Panc1 (cell line): ENCODE measurements around the gene PTPRO. TPM values are rescaled to one million over a fixed set of nuclear protein-coding genes. Genes with fewer than 3 reads are reported as not detected.
"Not testable (repeated sequence)": the region's sequence is repeated elsewhere in the genome, so short reads cannot be mapped to it uniquely, and the experiment has no call there.

ENCODE experiments used
- ATAC-seq: fragments of 200-7000 bp; cut with Tn5 transposase; 2 replicates; pipeline ENCODE4 v1.9.1; 2020; ENCODE audit warnings: mild to moderate bottlenecking, moderate library complexity
- BruUV-seq: library from RNA; stranded (reverse); fragments of 400-500 nt; replicated peaks from 2 replicates; lab custom pipeline; 2021; lab: Mats Ljungman, UMichigan
- CTCF ChIA-PET: fragments of 300-600 bp; sonication (Branson Sonifier 250); formaldehyde crosslinking; loops from one replicate; lab custom pipeline; 2022; ENCODE audit warnings: antibody characterized with exemption; lab: Charles Lee
- POLR2A ChIA-PET: fragments of 300-600 bp; sonication (Branson Sonifier 250); formaldehyde crosslinking; loops from one replicate; lab custom pipeline; 2022; ENCODE audit warnings: antibody characterized with exemption; lab: Charles Lee
- DNase-seq: peaks from one replicate; pipeline ENCODE4 v3.0.0-alpha.2; 2010; ENCODE audit warnings: low read depth, low spot score
- H3K27ac ChIP-seq: 2 replicates; pipeline ENCODE4 v1.5.1; 2011; ENCODE audit warnings: mild to moderate bottlenecking, low read length, inconsistent platforms
- H3K27me3 ChIP-seq: fragments of 200-500 bp; sonication (Bioruptor generic); 2 replicates; pipeline ENCODE4 v1.6.0; 2014; ENCODE audit warnings: low read length, inconsistent platforms; ENCODE audit not compliant: control insufficient read depth, insufficient read depth
- H3K36me3 ChIP-seq: fragments of 200-500 bp; sonication (Bioruptor generic); 2 replicates; pipeline ENCODE4 v1.5.1; 2014; ENCODE audit warnings: inconsistent platforms, mild to moderate bottlenecking, low read length, moderate library complexity; ENCODE audit not compliant: control insufficient read depth, insufficient read depth
- H3K4me1 ChIP-seq: 2 replicates; pipeline ENCODE4 v1.5.1; 2011; ENCODE audit warnings: inconsistent platforms, mild to moderate bottlenecking, low read length, moderate library complexity; ENCODE audit not compliant: control insufficient read depth, insufficient read depth
- H3K4me3 ChIP-seq, 2 experiments: 2 replicates each; pipeline ENCODE4 v1.5.1; 2011 to 2012; ENCODE audit warnings: low read depth in 2 of 2, low read length in 2 of 2, mild to moderate bottlenecking in 2 of 2, inconsistent platforms in 1 of 2, moderate library complexity in 1 of 2
- H3K9me3 ChIP-seq: fragments of 200-500 bp; sonication (Bioruptor generic); 2 replicates; pipeline ENCODE4 v1.5.1; 2014; ENCODE audit warnings: low read depth, mild to moderate bottlenecking, inconsistent platforms, low read length, moderate library complexity; ENCODE audit not compliant: control insufficient read depth, insufficient read depth
- POLR2AphosphoS5 ChIP-seq: IDR thresholded peaks from 2 replicates; pipeline ENCODE4 v1.6.1; 2012; ENCODE audit warnings: mild to moderate bottlenecking, low read depth, low read length, moderate library complexity
- REST ChIP-seq, 2 experiments: IDR thresholded peaks; 2 replicates each; pipeline ENCODE4 v1.6.1; 2011 to 2012; ENCODE audit warnings: low read depth in 2 of 2, control low read depth in 1 of 2, low read length in 1 of 2, mild to moderate bottlenecking in 1 of 2, moderate library complexity in 1 of 2; ENCODE audit not compliant: insufficient read depth in 1 of 2
- SIN3A ChIP-seq: IDR thresholded peaks from 2 replicates; pipeline ENCODE4 v1.6.1; 2012; ENCODE audit warnings: low read depth, mild to moderate bottlenecking, low read length, moderate library complexity, borderline replicate concordance; ENCODE audit not compliant: insufficient read depth
- TCF7L2 ChIP-seq: IDR thresholded peaks from 2 replicates; pipeline ENCODE4 v1.6.1; 2011; ENCODE audit warnings: mild to moderate bottlenecking, low read depth, low read length, inconsistent platforms
- in situ Hi-C: cut with HindIII; loops from 2 replicates; pipeline ENCODE4 v1.10.0; 2016; ENCODE audit warnings: low sequenced_read_pairs, low pct_unique_long_range_greater_than_20kb
- intact Hi-C: fragments of 100-400 bp; cut with micrococcal nuclease; formaldehyde crosslinking; loops from one replicate; pipeline ENCODE4 v1.10.0; 2022; ENCODE audit not compliant: unreplicated experiment
- total RNA-seq: library from RNA; stranded (reverse); gene quantifications from one replicate; pipeline ENCODE4 v1.2.1, GENCODE V29; 2021; ENCODE audit not compliant: unreplicated experiment
- TF ChIP-seq, protein P1 (sequence below): fragments of 450-650 bp; IDR thresholded peaks from 2 replicates; pipeline ENCODE4 v1.5.1; 2017; ENCODE audit warnings: mild to moderate bottlenecking

The PTPRO gene
- total RNA-seq, 1 experiment from 2014 or later = not detected

- in situ Hi-C loops = no loop called here
- Histone ChIP-seq H3K27me3 (no peaks in the 10 kb centered on the region), H3K36me3 (no peaks in the 10 kb centered on the region), H3K27ac (no peak overlapping the region), H3K9me3 (no peaks in the 10 kb centered on the region), H3K4me1 (no peaks in the 10 kb centered on the region), H3K4me3 (no peak overlapping the region)
- intact Hi-C loops = no loop called here
- DNase-seq = no peak
- ChIA-PET POLR2A (no interaction called here), CTCF (no interaction called here)
- no peak for ATAC-seq
- BruUV-seq = no TSS peak
- no peak for TF ChIP-seq SIN3A
- no peak for TF ChIP-seq REST (IDR thresholded peaks at IDR 0.05; ENCODE audit: insufficient read depth in 1 of 2, low read depth in 2 of 2, low read length in 1 of 2)
- TF ChIP-seq, protein P1, sequence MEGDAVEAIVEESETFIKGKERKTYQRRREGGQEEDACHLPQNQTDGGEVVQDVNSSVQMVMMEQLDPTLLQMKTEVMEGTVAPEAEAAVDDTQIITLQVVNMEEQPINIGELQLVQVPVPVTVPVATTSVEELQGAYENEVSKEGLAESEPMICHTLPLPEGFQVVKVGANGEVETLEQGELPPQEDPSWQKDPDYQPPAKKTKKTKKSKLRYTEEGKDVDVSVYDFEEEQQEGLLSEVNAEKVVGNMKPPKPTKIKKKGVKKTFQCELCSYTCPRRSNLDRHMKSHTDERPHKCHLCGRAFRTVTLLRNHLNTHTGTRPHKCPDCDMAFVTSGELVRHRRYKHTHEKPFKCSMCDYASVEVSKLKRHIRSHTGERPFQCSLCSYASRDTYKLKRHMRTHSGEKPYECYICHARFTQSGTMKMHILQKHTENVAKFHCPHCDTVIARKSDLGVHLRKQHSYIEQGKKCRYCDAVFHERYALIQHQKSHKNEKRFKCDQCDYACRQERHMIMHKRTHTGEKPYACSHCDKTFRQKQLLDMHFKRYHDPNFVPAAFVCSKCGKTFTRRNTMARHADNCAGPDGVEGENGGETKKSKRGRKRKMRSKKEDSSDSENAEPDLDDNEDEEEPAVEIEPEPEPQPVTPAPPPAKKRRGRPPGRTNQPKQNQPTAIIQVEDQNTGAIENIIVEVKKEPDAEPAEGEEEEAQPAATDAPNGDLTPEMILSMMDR = no peak
- TF ChIP-seq TCF7L2 = no peak
- TF ChIP-seq POLR2AphosphoS5 = no peak
Observed at GRCh38 chr12:15608941-15609340, 286.6 kb downstream of the PTPRO start.

DNA sequence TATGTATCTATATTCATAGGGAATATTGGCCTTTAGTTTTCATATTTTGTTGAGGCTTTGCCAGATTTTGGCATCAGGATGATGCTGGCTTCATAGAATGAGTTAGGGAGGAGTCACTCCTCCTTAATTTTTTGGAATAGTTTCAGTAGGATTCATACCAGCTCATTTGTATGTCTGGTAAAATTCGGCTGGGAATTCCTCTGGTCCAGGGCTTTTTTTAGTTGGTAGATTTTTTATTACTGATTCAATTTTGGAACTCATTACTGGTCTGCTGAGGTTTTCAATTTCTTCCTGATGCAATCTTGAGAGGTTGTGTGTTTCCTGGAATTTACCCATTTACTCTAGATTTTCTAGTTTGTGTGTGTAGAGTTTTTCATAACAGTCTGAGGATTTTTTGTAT lies 291.7 kb downstream of the PTPRO start:
- in situ Hi-C loops = no loop called here
- CTCF ChIA-PET = no interaction called here
- no TSS peak for BruUV-seq
- Histone ChIP-seq H3K36me3 (no peaks in the 10 kb centered on the region), H3K9me3 (no peaks in the 10 kb centered on the region), H3K4me3 (no peak overlapping the region), H3K27ac (no peak overlapping the region), H3K27me3 (no peaks in the 10 kb centered on the region), H3K4me1 (no peaks in the 10 kb centered on the region)
- intact Hi-C loops = no loop called here
- TF ChIP-seq TCF7L2 = no peak
- TF ChIP-seq, protein P1 = no peak
- TF ChIP-seq SIN3A = no peak
- no peak for TF ChIP-seq POLR2AphosphoS5
- no peak for TF ChIP-seq REST (IDR thresholded peaks at IDR 0.05; ENCODE audit: insufficient read depth in 1 of 2, low read depth in 2 of 2, low read length in 1 of 2)
- POLR2A ChIA-PET = no interaction called here
- ATAC-seq (no peak), DNase-seq (no peak)

- POLR2A ChIA-PET, H3K4me3 ChIP-seq, H3K36me3 ChIP-seq, H3K9me3 ChIP-seq, CTCF ChIA-PET, BruUV-seq, H3K27me3 ChIP-seq, H3K27ac ChIP-seq, ATAC-seq, H3K4me1 ChIP-seq, DNase-seq, intact Hi-C loops, in situ Hi-C loops: not testable (repeated sequence)
Observed at GRCh38 chr12:15616495-15616894, 294.2 kb downstream of the PTPRO start.
